Thoracic aorta (tissue), 2 donors: ENCODE results near the gene ZNF326. TPM values are rescaled to one million over a fixed set of nuclear protein-coding genes. Genes with fewer than 3 reads are reported as not detected.

Experiments used
- ATAC-seq: fragments of 150-250 bp; one replicate; pipeline ENCODE4 v1.8.0; 2017; ENCODE audit warnings: low read depth; ENCODE audit not compliant: insufficient number of reproducible peaks, low FRiP score
- DNase-seq: peaks from one replicate; pipeline ENCODE4 v3.0.0-alpha.2; 2020; ENCODE audit warnings: low spot score
- H3K27ac ChIP-seq, 2 donors: fragments of 200-600 bp; sonication (generic); 1 replicate in 1 of 2; 2 replicates in 1 of 2; pipeline ENCODE4 v1.5.1; 2016; ENCODE audit warnings: mild to moderate bottlenecking in 2 of 2, moderate library complexity in 2 of 2
- H3K27me3 ChIP-seq: fragments of 200-600 bp; sonication (generic); replicated peaks from 2 replicates; pipeline ENCODE4 v1.6.0; 2016; ENCODE audit warnings: mild to moderate bottlenecking; ENCODE audit not compliant: insufficient read depth
- H3K36me3 ChIP-seq: fragments of 200-600 bp; sonication (generic); one replicate; pipeline ENCODE4 v1.5.1; 2016
- H3K4me1 ChIP-seq, 2 donors: fragments of 200-600 bp; sonication (generic); 1 replicate in 1 of 2; 2 replicates in 1 of 2; pipeline versions ENCODE4 v1.5.1 to v1.6.0; 2016; ENCODE audit warnings: low read depth in 2 of 2, mild to moderate bottlenecking in 1 of 2; ENCODE audit not compliant: control insufficient read depth in 1 of 2
- H3K4me3 ChIP-seq: fragments of 200-600 bp; sonication (generic); 2 replicates; pipeline ENCODE4 v1.5.1; 2016; ENCODE audit warnings: mild to moderate bottlenecking
- H3K9me3 ChIP-seq: fragments of 200-600 bp; sonication (generic); 2 replicates; pipeline ENCODE4 v1.5.1; 2016
- CTCF ChIP-seq: fragments of 200-600 bp; sonication (generic); IDR thresholded peaks from one replicate; pipeline ENCODE4 v1.5.1; 2019; ENCODE audit warnings: antibody characterized with exemption
- total RNA-seq, 2 donors: library from RNA; depleted of rRNA; stranded (reverse); fragments of >200 nt; gene quantifications; one replicate each; pipeline versions ENCODE4 v1.1.0 to v1.2.3, GENCODE V29; 2016

ZNF326 gene
- 10 to 100 TPM; 21.8 to 31.1 TPM for total RNA-seq

GRCh38 chr1:89994805-89995597, at the start of gene ZNF326:
Gene ZNF326, plus strand, starts transcription at chr1:89995110. Its CDS starts 148 bp downstream, at chr1:89995258.
- no peak for TF ChIP-seq CTCF
- H3K9me3 ChIP-seq = no peaks in the 10 kb centered on the region
- H3K4me3 ChIP-seq = peak within 1 kb of the TSS; percentile 90
- peak within 1 kb of the TSS; percentile 90 to 92 for H3K27ac ChIP-seq
- peaks cover 15 to 27% of the 10 kb centered on the region in 2 donors for H3K4me1 ChIP-seq
- no peaks in the 10 kb centered on the region for H3K36me3 ChIP-seq
- ATAC-seq (peak; percentile 91), DNase-seq (peak; percentile 84)
- H3K27me3 ChIP-seq = no peaks in the 10 kb centered on the region

GRCh38 chr1:89945852-89946476, 48.9 kb upstream of the ZNF326 start:
- DNase-seq = no peak
- no peak for ATAC-seq
- no peaks in the 10 kb centered on the region for H3K9me3 ChIP-seq
- no peaks in the 10 kb centered on the region for H3K27me3 ChIP-seq
- TF ChIP-seq CTCF = no peak
- peaks cover 0 to 3% of the 10 kb centered on the region in 2 donors for H3K4me1 ChIP-seq
- H3K27ac ChIP-seq = no peak overlapping the region
- no peak overlapping the region for H3K4me3 ChIP-seq
- no peaks in the 10 kb centered on the region for H3K36me3 ChIP-seq

- ATAC-seq = no peak
Measured at GRCh38 chr1:89946532-89946931, 48.4 kb upstream of the ZNF326 start.

GRCh38 chr1:89948722-89949345, 46.1 kb upstream of the ZNF326 start:
- TF ChIP-seq CTCF = no peak
- no peak for ATAC-seq
- Histone ChIP-seq H3K27ac (no peak overlapping the region), H3K27me3 (no peaks in the 10 kb centered on the region), H3K4me3 (no peak overlapping the region), H3K36me3 (no peaks in the 10 kb centered on the region), H3K9me3 (no peaks in the 10 kb centered on the region), H3K4me1 (no peaks in the 10 kb centered on the region)
- no peak for DNase-seq

More at GRCh38 chr1:89946532-89946931, 48.4 kb upstream of the ZNF326 start:
- H3K36me3 ChIP-seq = no peaks in the 10 kb centered on the region
- no peaks in the 10 kb centered on the region for H3K27me3 ChIP-seq
- peaks cover 0 to 3% of the 10 kb centered on the region in 2 donors for H3K4me1 ChIP-seq
- H3K4me3 ChIP-seq = no peak overlapping the region
- DNase-seq = no peak
- no peak for TF ChIP-seq CTCF
- H3K27ac ChIP-seq = no peak overlapping the region
- H3K9me3 ChIP-seq = no peaks in the 10 kb centered on the region

- H3K9me3 ChIP-seq = no peaks in the 10 kb centered on the region
- H3K4me1 ChIP-seq = no peaks in the 10 kb centered on the region
- H3K36me3 ChIP-seq = no peaks in the 10 kb centered on the region
- TF ChIP-seq CTCF = no peak
- H3K27me3 ChIP-seq = no peaks in the 10 kb centered on the region
- H3K27ac ChIP-seq = no peak overlapping the region
- H3K4me3 ChIP-seq = no peak overlapping the region
- ATAC-seq = no peak
- DNase-seq = no peak
Measured at GRCh38 chr1:89949991-89950624, 44.8 kb upstream of the ZNF326 start.
